HepG2 (cell line): ENCODE measurements around the gene RFX7. TPM values are rescaled to one million over a fixed set of nuclear protein-coding genes. Genes with fewer than 3 reads are reported as not detected.

ENCODE experiments used
- ATAC-seq: fragments of 200-7000 bp; cut with Tn5 transposase; 3 replicates; pipeline ENCODE4 v1.9.1; 2020; ENCODE audit warnings: mild to moderate bottlenecking, moderate library complexity
- BruUV-seq: library from RNA; stranded (reverse); fragments of 400-500 nt; replicated peaks from 2 replicates; lab custom pipeline; 2021; lab: Mats Ljungman, UMichigan
- CTCF ChIA-PET: fragments of 300-600 bp; formaldehyde crosslinking; extraction: SDS; loops from one replicate; lab custom pipeline; 2021; ENCODE audit warnings: low total read pairs, inconsistent platforms, low intra/inter-chr PET ratio; lab: Yijun Ruan, JAX
- POLR2A ChIA-PET: fragments of 350-600 bp; sonication (Branson Sonifier 250); formaldehyde crosslinking; loops from one replicate; lab custom pipeline; 2020; ENCODE audit warnings: antibody characterized with exemption, inconsistent platforms; lab: Yijun Ruan, JAX
- DNase-seq: peaks from one replicate; pipeline ENCODE4 v3.0.0-alpha.2; 2015; ENCODE audit warnings: low spot score
- FAIRE-seq: peaks from 3 replicates; lab custom pipeline; 2011; peaks lifted over from hg19 to GRCh38; lab: Jason Lieb, UNC
- H2AFZ ChIP-seq: one replicate; pipeline ENCODE4 v1.6.1; 2011; ENCODE audit warnings: low read length, inconsistent platforms
- H3K27ac ChIP-seq: fragments of 300-600 bp; 3 replicates; pipeline ENCODE4 v1.8.0; 2011; ENCODE audit warnings: mixed run types, mild to moderate bottlenecking, mixed read lengths, low read length, inconsistent platforms; ENCODE audit not compliant: insufficient read depth; ENCODE audit errors: extremely low read length
- H3K27me3 ChIP-seq, 2 experiments: fragments of 200-600 bp in 1 of 2; 2 replicates in 1 of 2; 3 replicates in 1 of 2; pipeline versions ENCODE4 v1.6.0 to v1.8.0; 2011; ENCODE audit warnings: low read length in 2 of 2, mild to moderate bottlenecking in 2 of 2, moderate library complexity in 2 of 2, inconsistent platforms in 1 of 2; ENCODE audit not compliant: insufficient read depth in 2 of 2, control insufficient read depth in 1 of 2
- H3K36me3 ChIP-seq, 2 experiments: fragments of 200-600 bp in 1 of 2; replicated peaks in 1 of 2; 2 replicates in 1 of 2; 3 replicates in 1 of 2; pipeline versions ENCODE4 v1.5.1 to v1.8.0; 2011; ENCODE audit warnings: low read length in 2 of 2, inconsistent platforms in 1 of 2; ENCODE audit not compliant: insufficient read depth in 2 of 2, control insufficient read depth in 1 of 2
- H3K4me1 ChIP-seq: 2 replicates; pipeline ENCODE4 v1.5.1; 2012; ENCODE audit warnings: low read length, inconsistent platforms; ENCODE audit not compliant: insufficient read depth
- H3K4me2 ChIP-seq: 2 replicates; pipeline ENCODE4 v1.6.0; 2011; ENCODE audit warnings: low read depth, low read length, inconsistent platforms
- H3K4me3 ChIP-seq, 3 experiments: fragments of 200-600 bp in 1 of 3; sonication (generic), shearing (Covaris generic) in 1 of 3; replicated peaks in 1 of 3; 2 replicates each; pipeline ENCODE4 v1.5.1; 2011 to 2016; ENCODE audit warnings: low read length in 3 of 3, inconsistent platforms in 2 of 3, low read depth in 2 of 3, mild to moderate bottlenecking in 2 of 3, control low read depth in 1 of 3, mixed read lengths in 1 of 3; ENCODE audit not compliant: insufficient read depth in 1 of 3
- H3K79me2 ChIP-seq: one replicate; pipeline ENCODE4 v1.6.1; 2011; ENCODE audit warnings: low read length, inconsistent platforms; ENCODE audit not compliant: insufficient read depth
- H3K9ac ChIP-seq: 2 replicates; pipeline ENCODE4 v1.6.0; 2011; ENCODE audit warnings: mild to moderate bottlenecking, low read depth, low read length, inconsistent platforms; ENCODE audit not compliant: insufficient read depth
- H3K9me3 ChIP-seq: 2 replicates; pipeline ENCODE4 v1.5.1; 2012; ENCODE audit warnings: mild to moderate bottlenecking, low read length
- H4K20me1 ChIP-seq: 2 replicates; pipeline ENCODE4 v1.6.0; 2011; ENCODE audit warnings: inconsistent platforms, mild to moderate bottlenecking, low read length, moderate library complexity; ENCODE audit not compliant: insufficient read depth
- ELF3 ChIP-seq: IDR thresholded peaks from 2 replicates; pipeline ENCODE4 v1.6.1; 2016; ENCODE audit warnings: missing genetic modification reagents, missing compliant biosample characterization
- KLF15 ChIP-seq: sonication (generic); formaldehyde crosslinking; IDR thresholded peaks from 2 replicates; pipeline ENCODE4 v1.8.1; 2023; ENCODE audit warnings: borderline replicate concordance, mild to moderate bottlenecking, inconsistent platforms, missing genetic modification reagents, mixed read lengths
- KLF6 ChIP-seq: IDR thresholded peaks from 2 replicates; pipeline ENCODE4 v1.8.0; 2016; ENCODE audit warnings: missing biosample characterization, missing genetic modification reagents
- SAFB2 ChIP-seq: sonication (generic); formaldehyde crosslinking; IDR thresholded peaks from 2 replicates; pipeline ENCODE4 v1.5.1; 2020; ENCODE audit warnings: missing genetic modification reagents, low read depth, mild to moderate bottlenecking, borderline replicate concordance
- STAT5B ChIP-seq: sonication (generic); formaldehyde crosslinking; IDR thresholded peaks from 2 replicates; pipeline ENCODE4 v1.4.0; 2020; ENCODE audit warnings: missing genetic modification reagents
- TCF7 ChIP-seq: sonication (generic); IDR thresholded peaks from 2 replicates; pipeline ENCODE4 v1.6.1; 2016; ENCODE audit warnings: antibody characterized with exemption, low read depth
- ZNF317 ChIP-seq: sonication (generic); formaldehyde crosslinking; IDR thresholded peaks from 2 replicates; pipeline ENCODE4 v1.5.0; 2020; ENCODE audit warnings: mild to moderate bottlenecking, missing genetic modification reagents
- ZNF768 ChIP-seq: sonication (generic); formaldehyde crosslinking; IDR thresholded peaks from 2 replicates; pipeline ENCODE4 v1.4.0; 2020; ENCODE audit warnings: missing genetic modification reagents
- WGBS: methylation state at CpG from one replicate; pipeline ENCODE4 v1.1.6; 2017; ENCODE audit warnings: low lambda C conversion rate; 5-methylcytosine and 5-hydroxymethylcytosine counted together
- in situ Hi-C: cut with HindIII; loops from 2 replicates; pipeline ENCODE4 v1.10.0; 2017; ENCODE audit warnings: low pct_unique_long_range_greater_than_20kb; ENCODE audit not compliant: extremely low pct_ligation_motif_present
- intact Hi-C: fragments of 100-400 bp; cut with micrococcal nuclease; formaldehyde crosslinking; loops from one replicate; pipeline ENCODE4 v1.10.0; 2022; ENCODE audit not compliant: unreplicated experiment
- polyA plus RNA-seq, 8 experiments: library from polyadenylated mRNA; depleted of rRNA in 3 of 8; stranded (reverse) in 7 of 8; unstranded in 1 of 8; fragments of >200 nt; fragmentation: Illumina TruSeq in 4 of 8; extraction: Trizol in 4 of 8; gene quantifications; 2 replicates each; pipeline versions ENCODE4 v1.2.1 to v1.2.3, GENCODE V29; 2011 to 2016; ENCODE audit warnings: low read depth in 4 of 8, missing spikeins in 1 of 8, mixed read lengths in 1 of 8; ENCODE audit not compliant: insufficient read depth in 1 of 8
- total RNA-seq, 5 experiments: library from RNA; depleted of rRNA; stranded (reverse); fragments of >200 nt; fragmentation: Illumina TruSeq; extraction: Trizol; gene quantifications; 2 replicates each; pipeline ENCODE4 v1.2.3, GENCODE V29; 2016; ENCODE audit warnings: low read depth in 1 of 5
- TF ChIP-seq, protein P1 (sequence below): sonication (generic); formaldehyde crosslinking; IDR thresholded peaks from 2 replicates; pipeline ENCODE4 v1.8.0; 2022; ENCODE audit warnings: mild to moderate bottlenecking, missing genetic modification reagents; ENCODE audit not compliant: insufficient replicate concordance

The RFX7 gene
- total and polyA plus RNA-seq, 2 of the 13 experiments (the other 11 are each of a cell fraction or from before 2014, with no cell fraction given): 8.5 to 10.4 TPM

DNA sequence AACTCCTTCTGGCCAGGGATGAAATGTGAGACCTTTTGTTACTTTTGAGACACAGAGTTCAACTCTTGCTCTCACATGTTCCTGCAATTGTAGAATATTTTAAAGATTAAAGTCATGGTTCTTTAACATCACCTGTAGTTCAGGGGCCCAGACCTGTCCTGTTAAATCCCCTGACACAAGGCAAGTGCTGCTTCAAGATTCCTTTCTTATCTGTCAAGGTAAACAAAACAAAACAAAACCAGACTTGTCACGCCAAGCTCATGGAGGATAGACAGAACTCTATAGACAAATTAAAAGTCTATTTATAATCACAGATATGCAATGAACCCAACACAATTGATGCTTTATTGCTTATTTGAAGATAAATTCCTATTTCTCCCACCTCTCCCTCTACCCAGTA, 201.6 kb downstream of the RFX7 start:
- ATAC-seq (no peak), DNase-seq (no peak), FAIRE-seq (no peak)
- Histone ChIP-seq H3K36me3 (no peaks in the 10 kb centered on the region), H3K9me3 (no peaks in the 10 kb centered on the region), H3K9ac (no peak overlapping the region), H2AFZ (no peak overlapping the region), H3K4me2 (peak overlapping the region; percentile 79; the same call in 1 of the 2 replicates), H3K4me3 (no peak overlapping the region), H3K27me3 (no peaks in the 10 kb centered on the region), H3K79me2 (no peaks in the 10 kb centered on the region), H3K27ac (no peak overlapping the region), H3K4me1 (peaks cover 42% of the 10 kb centered on the region), H4K20me1 (no peaks in the 10 kb centered on the region)
- no TSS peak for BruUV-seq
- ChIA-PET POLR2A (interaction anchor here (0.7 to 2.9 kb wide), 5 partner anchors 11 to 50 kb away, joined by 3 to 17 read pairs (median 6); partner anchors contain the start of gene NEDD4), CTCF (no interaction called here)
- in situ Hi-C loops (no loop called here), intact Hi-C loops (no loop called here)
- 44% methylated on average over 1 of the region's 1 CpG for WGBS
- TF ChIP-seq ZNF768 (CRISPR knock-in tag) (no peak), SAFB2 (CRISPR knock-in tag) (no peak), KLF15 (CRISPR knock-in tag) (no peak), STAT5B (CRISPR knock-in tag) (no peak), ZNF317 (no peak), KLF6 (CRISPR knock-in tag) (no peak), TCF7 (no peak), ELF3 (CRISPR knock-in tag) (no peak)
- TF ChIP-seq, protein P1, sequence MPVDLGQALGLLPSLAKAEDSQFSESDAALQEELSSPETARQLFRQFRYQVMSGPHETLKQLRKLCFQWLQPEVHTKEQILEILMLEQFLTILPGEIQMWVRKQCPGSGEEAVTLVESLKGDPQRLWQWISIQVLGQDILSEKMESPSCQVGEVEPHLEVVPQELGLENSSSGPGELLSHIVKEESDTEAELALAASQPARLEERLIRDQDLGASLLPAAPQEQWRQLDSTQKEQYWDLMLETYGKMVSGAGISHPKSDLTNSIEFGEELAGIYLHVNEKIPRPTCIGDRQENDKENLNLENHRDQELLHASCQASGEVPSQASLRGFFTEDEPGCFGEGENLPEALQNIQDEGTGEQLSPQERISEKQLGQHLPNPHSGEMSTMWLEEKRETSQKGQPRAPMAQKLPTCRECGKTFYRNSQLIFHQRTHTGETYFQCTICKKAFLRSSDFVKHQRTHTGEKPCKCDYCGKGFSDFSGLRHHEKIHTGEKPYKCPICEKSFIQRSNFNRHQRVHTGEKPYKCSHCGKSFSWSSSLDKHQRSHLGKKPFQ (CRISPR knock-in tag): no peak
